SJCRH30 (cell line): Measurements from ENCODE around the gene FNBP1. TPM values are rescaled to one million over a fixed set of nuclear protein-coding genes. Genes with fewer than 3 reads are reported as not detected.
"Not testable (repeated sequence)": the region's sequence is repeated elsewhere in the genome, so short reads cannot be mapped to it uniquely, and the experiment has no call there.

Experiments used
- DNase-seq, 2 experiments: peaks; one replicate each; pipeline ENCODE4 v3.0.0-alpha.2; 2015 to 2020
- H3K27ac ChIP-seq: fragments of 250-450 bp; sonication (Bioruptor Pico); 2 replicates; pipeline ENCODE4 v1.5.1; 2020; ENCODE audit warnings: mild to moderate bottlenecking, moderate library complexity
- H3K27me3 ChIP-seq: fragments of 250-450 bp; sonication (Bioruptor Pico); 2 replicates; pipeline ENCODE4 v1.5.1; 2020; ENCODE audit warnings: mild to moderate bottlenecking, moderate library complexity
- H3K36me3 ChIP-seq: fragments of 250-450 bp; sonication (Bioruptor Pico); 2 replicates; pipeline ENCODE4 v1.5.1; 2020; ENCODE audit warnings: mild to moderate bottlenecking, moderate library complexity
- H3K4me1 ChIP-seq: fragments of 250-450 bp; sonication (Bioruptor Pico); 2 replicates; pipeline ENCODE4 v1.5.1; 2020; ENCODE audit warnings: mild to moderate bottlenecking, moderate library complexity
- H3K4me3 ChIP-seq: fragments of 250-450 bp; sonication (Bioruptor Pico); 2 replicates; pipeline ENCODE4 v1.5.1; 2020; ENCODE audit warnings: mild to moderate bottlenecking, moderate library complexity
- H3K9me3 ChIP-seq: fragments of 250-450 bp; sonication (Bioruptor Pico); replicated peaks from 2 replicates; pipeline ENCODE4 v1.5.1; 2020; ENCODE audit warnings: mild to moderate bottlenecking, moderate library complexity
- total RNA-seq: library from RNA; depleted of rRNA; stranded (reverse); fragments of >200 nt; shearing (Covaris generic); gene quantifications from 2 replicates; pipeline ENCODE4 v1.2.3, GENCODE V29; 2014

FNBP1 gene
- total RNA-seq, 1 experiment from 2014 or later = 56.9 TPM

- H3K27ac ChIP-seq = no peak overlapping the region
- no peaks in the 10 kb centered on the region for H3K27me3 ChIP-seq
- H3K4me1 ChIP-seq = no peaks in the 10 kb centered on the region
- no peak for DNase-seq
- H3K36me3 ChIP-seq = peaks cover 24% of the 10 kb centered on the region
- H3K9me3 ChIP-seq = no peaks in the 10 kb centered on the region
- no peak overlapping the region for H3K4me3 ChIP-seq
Measured at GRCh38 chr9:129901993-129902739, 140.8 kb downstream of the FNBP1 start.

GRCh38 chr9:129900263-129901027, 142.5 kb downstream of the FNBP1 start:
- Histone ChIP-seq H3K4me3 (no peak overlapping the region), H3K27me3 (no peaks in the 10 kb centered on the region), H3K27ac (no peak overlapping the region), H3K9me3 (no peaks in the 10 kb centered on the region), H3K36me3 (peaks cover 20% of the 10 kb centered on the region), H3K4me1 (no peaks in the 10 kb centered on the region)
- no peak for DNase-seq

- no peaks in the 10 kb centered on the region for H3K4me1 ChIP-seq
- no peaks in the 10 kb centered on the region for H3K9me3 ChIP-seq
- no peak overlapping the region for H3K4me3 ChIP-seq
- peaks cover 18% of the 10 kb centered on the region for H3K36me3 ChIP-seq
- H3K27me3 ChIP-seq = no peaks in the 10 kb centered on the region
- DNase-seq = no peak
- no peak overlapping the region for H3K27ac ChIP-seq
Measured at GRCh38 chr9:129899620-129900019, 143.4 kb downstream of the FNBP1 start.

- no peak overlapping the region for H3K4me3 ChIP-seq
- H3K36me3 ChIP-seq = peaks cover 18% of the 10 kb centered on the region
- no peak for DNase-seq
- H3K27me3 ChIP-seq = no peaks in the 10 kb centered on the region
- no peaks in the 10 kb centered on the region for H3K9me3 ChIP-seq
- peaks cover under 1% of the 10 kb centered on the region; the same call in 1 of the 2 replicates for H3K4me1 ChIP-seq
- H3K27ac ChIP-seq = no peak overlapping the region
Measured at GRCh38 chr9:129898185-129898584, 144.8 kb downstream of the FNBP1 start.

GRCh38 chr9:129897263-129897662, 145.7 kb downstream of the FNBP1 start:
- no peak for DNase-seq
- peaks cover 10% of the 10 kb centered on the region; the same call in 1 of the 2 replicates for H3K4me1 ChIP-seq
- no peaks in the 10 kb centered on the region for H3K9me3 ChIP-seq
- H3K27me3 ChIP-seq = no peaks in the 10 kb centered on the region
- peaks cover 13% of the 10 kb centered on the region for H3K36me3 ChIP-seq
- no peak overlapping the region for H3K4me3 ChIP-seq
- no peak overlapping the region for H3K27ac ChIP-seq

GRCh38 chr9:129895376-129896268, 147.4 kb downstream of the FNBP1 start:
- H3K4me3 ChIP-seq = no peak overlapping the region
- H3K27ac ChIP-seq = no peak overlapping the region
- no peaks in the 10 kb centered on the region for H3K27me3 ChIP-seq
- H3K4me1 ChIP-seq = peaks cover 10% of the 10 kb centered on the region; the same call in 1 of the 2 replicates
- DNase-seq = no peak
- peaks cover 6% of the 10 kb centered on the region; the same call in 1 of the 2 replicates for H3K36me3 ChIP-seq
- H3K9me3 ChIP-seq = no peaks in the 10 kb centered on the region

GRCh38 chr9:129894120-129894823, 148.7 kb downstream of the FNBP1 start:
- Histone ChIP-seq H3K4me3 (no peak overlapping the region), H3K9me3 (no peaks in the 10 kb centered on the region), H3K36me3 (peaks cover 4% of the 10 kb centered on the region), H3K4me1 (peaks cover 10% of the 10 kb centered on the region; the same call in 1 of the 2 replicates), H3K27ac (no peak overlapping the region), H3K27me3 (no peaks in the 10 kb centered on the region)
- DNase-seq = no peak

- no peak for DNase-seq
- H3K4me1 ChIP-seq = peaks cover 10% of the 10 kb centered on the region; the same call in 1 of the 2 replicates
- no peaks in the 10 kb centered on the region for H3K9me3 ChIP-seq
- peak overlapping the region; percentile 16; the same call in 1 of the 2 replicates for H3K27ac ChIP-seq
- H3K27me3 ChIP-seq = no peaks in the 10 kb centered on the region
- no peaks in the 10 kb centered on the region; the same call in 1 of the 2 replicates for H3K36me3 ChIP-seq
- no peak overlapping the region for H3K4me3 ChIP-seq
Measured at GRCh38 chr9:129891569-129891968, 151.4 kb downstream of the FNBP1 start.

GRCh38 chr9:129890718-129891299, 152.2 kb downstream of the FNBP1 start:
- H3K4me3 ChIP-seq, H3K27me3 ChIP-seq, DNase-seq, H3K9me3 ChIP-seq, H3K36me3 ChIP-seq, H3K27ac ChIP-seq: not testable (repeated sequence)
- H3K4me1 ChIP-seq = peaks cover 13% of the 10 kb centered on the region

GRCh38 chr9:129889941-129890717, 152.9 kb downstream of the FNBP1 start:
- no peak for DNase-seq
- Histone ChIP-seq H3K36me3 (no peaks in the 10 kb centered on the region; the same call in 1 of the 2 replicates), H3K27me3 (no peaks in the 10 kb centered on the region), H3K9me3 (no peaks in the 10 kb centered on the region), H3K4me1 (peaks cover 13% of the 10 kb centered on the region), H3K27ac (no peak overlapping the region), H3K4me3 (no peak overlapping the region)

GRCh38 chr9:129889122-129889940, 153.7 kb downstream of the FNBP1 start:
- H3K27me3 ChIP-seq = no peaks in the 10 kb centered on the region
- no peak overlapping the region for H3K27ac ChIP-seq
- peaks cover 13% of the 10 kb centered on the region for H3K4me1 ChIP-seq
- no peak overlapping the region for H3K4me3 ChIP-seq
- H3K9me3 ChIP-seq = no peaks in the 10 kb centered on the region
- H3K36me3 ChIP-seq = no peaks in the 10 kb centered on the region; the same call in 1 of the 2 replicates
- no peak for DNase-seq

GRCh38 chr9:129888293-129889121, 154.5 kb downstream of the FNBP1 start:
- Histone ChIP-seq H3K36me3 (no peaks in the 10 kb centered on the region; the same call in 1 of the 2 replicates), H3K27ac (no peak overlapping the region), H3K4me3 (no peak overlapping the region), H3K9me3 (no peaks in the 10 kb centered on the region), H3K4me1 (peaks cover 13% of the 10 kb centered on the region), H3K27me3 (no peaks in the 10 kb centered on the region)
- no peak for DNase-seq
